CD4-positive, alpha-beta T cell (primary cell): ENCODE data around the gene KLB. TPM values are rescaled to one million over a fixed set of nuclear protein-coding genes. Genes with fewer than 3 reads are reported as not detected.
A peak's percentile ranks its signal among the peaks of the same experiment; 100 is the strongest.

Experiments
- ATAC-seq: fragments of 200-7000 bp; cut with Tn5 transposase; one replicate; pipeline ENCODE4 v1.10.0; 2022; ENCODE audit warnings: mild to moderate bottlenecking; ENCODE audit not compliant: poor library complexity
- CTCF ChIA-PET: fragments of 350-600 bp; sonication (Branson Sonifier 250); formaldehyde crosslinking; loops from one replicate; lab custom pipeline; 2021; ENCODE audit warnings: antibody characterized with exemption, inconsistent platforms; lab: Charles Lee
- POLR2A ChIA-PET: fragments of 350-600 bp; sonication (Branson Sonifier 250); formaldehyde crosslinking; loops from one replicate; lab custom pipeline; 2021; ENCODE audit warnings: antibody characterized with exemption, inconsistent platforms; lab: Charles Lee
- DNase-seq, 14 experiments: peaks; one replicate each; pipeline ENCODE4 v3.0.0-alpha.2; 2013 to 2020; ENCODE audit warnings: mixed read lengths in 2 of 14
- H3K27ac ChIP-seq, 2 donors: one replicate each; pipeline versions ENCODE4 v1.5.1 to v1.7.0; 2013; ENCODE audit warnings: low read length in 2 of 2, low read depth in 1 of 2, mild to moderate bottlenecking in 1 of 2
- H3K27me3 ChIP-seq, 2 experiments: 1 replicate in 1 of 2; 2 replicates in 1 of 2; pipeline versions ENCODE4 v1.6.1 to v1.7.0; 2013; ENCODE audit warnings: low read length in 2 of 2, control low read depth in 1 of 2, mild to moderate bottlenecking in 1 of 2, moderate library complexity in 1 of 2; ENCODE audit not compliant: insufficient read depth in 2 of 2, control insufficient read depth in 1 of 2
- H3K36me3 ChIP-seq: one replicate; pipeline ENCODE4 v1.6.1; 2013; ENCODE audit warnings: low read length, control low read depth; ENCODE audit not compliant: insufficient read depth
- H3K4me1 ChIP-seq: one replicate; pipeline ENCODE4 v1.6.1; 2013; ENCODE audit warnings: low read length, control low read depth; ENCODE audit not compliant: insufficient read depth
- H3K4me3 ChIP-seq: one replicate; pipeline ENCODE4 v1.5.1; 2013; ENCODE audit warnings: mild to moderate bottlenecking, low read length, moderate library complexity
- H3K9me3 ChIP-seq, 2 experiments: 1 replicate in 1 of 2; 2 replicates in 1 of 2; pipeline versions ENCODE4 v1.6.1 to v1.7.0; 2013; ENCODE audit warnings: low read length in 2 of 2, mild to moderate bottlenecking in 2 of 2, control low read depth in 1 of 2, moderate library complexity in 1 of 2; ENCODE audit not compliant: control insufficient read depth in 1 of 2, insufficient read depth in 1 of 2
- H3K27ac Mint-ChIP-seq: one replicate; pipeline ENCODE4 v1.8.0; 2020; ENCODE audit warnings: mixed read lengths
- H3K27me3 Mint-ChIP-seq: one replicate; pipeline ENCODE4 v1.8.0; 2021; ENCODE audit warnings: mixed read lengths
- H3K36me3 Mint-ChIP-seq: one replicate; pipeline ENCODE4 v1.8.0; 2021; ENCODE audit warnings: low read depth, mixed read lengths
- H3K4me1 Mint-ChIP-seq: one replicate; pipeline ENCODE4 v1.8.0; 2021; ENCODE audit warnings: low read depth, mixed read lengths
- H3K4me3 Mint-ChIP-seq: one replicate; pipeline ENCODE4 v1.8.0; 2020; ENCODE audit warnings: mild to moderate bottlenecking, mixed read lengths
- H3K9me3 Mint-ChIP-seq: one replicate; pipeline ENCODE4 v1.8.0; 2020; ENCODE audit warnings: mixed read lengths
- CTCF ChIP-seq: fragments of 200-600 bp; IDR thresholded peaks from one replicate; pipeline ENCODE4 v1.8.0; 2022; ENCODE audit warnings: antibody characterized with exemption, mild to moderate bottlenecking
- intact Hi-C, 2 experiments: fragments of 100-400 bp; cut with DNase I in 1 of 2; cut with micrococcal nuclease in 1 of 2; formaldehyde crosslinking; loops; one replicate each; pipeline versions ENCODE4 v1.15.1 to v1.9.0; 2023 to 2025; cut with DNase I, micrococcal nuclease
- total RNA-seq, 174 experiments: library from RNA in 2 of 174; stranded (reverse) in 2 of 174; gene quantifications; one replicate each; pipeline ENCODE4 v1.2.3 and lab custom pipeline; 2021 to 2026

The KLB gene
- total RNA-seq, 2 experiments from 2014 or later = not detected

GRCh38 chr4:39433878-39434492 lies 27.3 kb downstream of the KLB start:
- Mint-ChIP-seq H3K4me1 (no peaks in the 10 kb centered on the region), H3K4me3 (no peak overlapping the region), H3K36me3 (no peaks in the 10 kb centered on the region), H3K27ac (no peak overlapping the region), H3K27me3 (no peaks in the 10 kb centered on the region), H3K9me3 (no peaks in the 10 kb centered on the region)
- Histone ChIP-seq H3K4me1 (no peaks in the 10 kb centered on the region), H3K36me3 (no peaks in the 10 kb centered on the region), H3K9me3 (no peaks in the 10 kb centered on the region), H3K27me3 (no peaks in the 10 kb centered on the region), H3K4me3 (no peak overlapping the region), H3K27ac (no peak overlapping the region)
- ChIA-PET CTCF (no interaction called here), POLR2A (no interaction called here)
- no peak for TF ChIP-seq CTCF
- DNase-seq (no peak), ATAC-seq (no peak)
- intact Hi-C loops = no loop called here

GRCh38 chr4:39435659-39436563 lies 29.2 kb downstream of the KLB start:
- intact Hi-C loops = no loop called here
- H3K27me3 ChIP-seq = no peaks in the 10 kb centered on the region
- Mint-ChIP-seq H3K27ac (no peak overlapping the region), H3K4me1 (no peaks in the 10 kb centered on the region), H3K9me3 (no peaks in the 10 kb centered on the region), H3K4me3 (no peak overlapping the region), H3K27me3 (no peaks in the 10 kb centered on the region), H3K36me3 (no peaks in the 10 kb centered on the region)
- TF ChIP-seq CTCF = peak; percentile 12
- ATAC-seq (no peak), DNase-seq (no peak)
- ChIA-PET CTCF (no interaction called here), POLR2A (no interaction called here)
- no peaks in the 10 kb centered on the region for H3K36me3 ChIP-seq
- H3K9me3 ChIP-seq = no peaks in the 10 kb centered on the region
- H3K27ac ChIP-seq = no peak overlapping the region
- no peak overlapping the region for H3K4me3 ChIP-seq
- no peaks in the 10 kb centered on the region for H3K4me1 ChIP-seq

GRCh38 chr4:39441593-39441992 lies 34.9 kb downstream of the KLB start:
- peaks cover 0 to 5% of the 10 kb centered on the region in 2 experiments for H3K9me3 ChIP-seq
- no peaks in the 10 kb centered on the region for H3K4me1 Mint-ChIP-seq
- ChIA-PET CTCF (no interaction called here), POLR2A (no interaction called here)
- no peaks in the 10 kb centered on the region for H3K9me3 Mint-ChIP-seq
- intact Hi-C loops = no loop called here
- no peak for ATAC-seq
- H3K36me3 ChIP-seq = no peaks in the 10 kb centered on the region
- no peak overlapping the region for H3K27ac Mint-ChIP-seq
- H3K36me3 Mint-ChIP-seq = no peaks in the 10 kb centered on the region
- peaks cover 3% of the 10 kb centered on the region for H3K4me1 ChIP-seq
- H3K27me3 Mint-ChIP-seq = no peaks in the 10 kb centered on the region
- no peak overlapping the region for H3K4me3 Mint-ChIP-seq
- no peak for TF ChIP-seq CTCF
- no peaks in the 10 kb centered on the region for H3K27me3 ChIP-seq
- H3K4me3 ChIP-seq = no peak overlapping the region
- no peak for DNase-seq
- no peak overlapping the region for H3K27ac ChIP-seq
